MCF 10A (cell line): Measurements from ENCODE around the gene GDPD5. TPM values are rescaled to one million over a fixed set of nuclear protein-coding genes. Genes with fewer than 3 reads are reported as not detected.

ENCODE experiments used
- BruUV-seq: library from RNA; stranded (reverse); fragments of 400-500 nt; replicated peaks from 2 replicates; lab custom pipeline; 2021; lab: Mats Ljungman, UMichigan
- CTCF ChIA-PET: fragments of 300-600 bp; sonication (Branson Sonifier 250); formaldehyde crosslinking; extraction: SDS; loops from one replicate; lab custom pipeline; 2021; ENCODE audit warnings: antibody characterized with exemption, inconsistent platforms; lab: Yijun Ruan, JAX
- POLR2A ChIA-PET: fragments of 300-600, 350-650 bp; sonication (Branson Sonifier 250); formaldehyde crosslinking; extraction: SDS; loops from one replicate; lab custom pipeline; 2020; ENCODE audit warnings: antibody characterized with exemption, inconsistent platforms; lab: Yijun Ruan, JAX
- DNase-seq: peaks from one replicate; pipeline ENCODE4 v3.0.0-alpha.2; 2018; ENCODE audit not compliant: unreplicated experiment
- H3K27ac Mint-ChIP-seq: one replicate; pipeline ENCODE4 v1.8.0; 2022; ENCODE audit warnings: mild to moderate bottlenecking, low read depth, mixed read lengths; ENCODE audit not compliant: unreplicated experiment
- H3K27me3 Mint-ChIP-seq: one replicate; pipeline ENCODE4 v1.8.0; 2022; ENCODE audit warnings: mixed read lengths; ENCODE audit not compliant: insufficient read depth, unreplicated experiment
- H3K36me3 Mint-ChIP-seq: one replicate; pipeline ENCODE4 v1.8.0; 2022; ENCODE audit warnings: mild to moderate bottlenecking, moderate library complexity, mixed read lengths; ENCODE audit not compliant: insufficient read depth, unreplicated experiment
- H3K4me1 Mint-ChIP-seq: one replicate; pipeline ENCODE4 v1.8.0; 2022; ENCODE audit warnings: mixed read lengths; ENCODE audit not compliant: insufficient read depth, unreplicated experiment
- H3K4me3 Mint-ChIP-seq: one replicate; pipeline ENCODE4 v1.8.0; 2022; ENCODE audit warnings: mild to moderate bottlenecking, moderate library complexity, mixed read lengths; ENCODE audit not compliant: unreplicated experiment
- H3K9me3 Mint-ChIP-seq: one replicate; pipeline ENCODE4 v1.8.0; 2022; ENCODE audit warnings: mixed read lengths; ENCODE audit not compliant: unreplicated experiment
- CTCF ChIP-seq: fragments of 200-600 bp; IDR thresholded peaks from one replicate; pipeline ENCODE4 v1.8.0; 2022; ENCODE audit warnings: antibody characterized with exemption, mild to moderate bottlenecking; ENCODE audit not compliant: unreplicated experiment
- intact Hi-C: fragments of 100-400 bp; cut with micrococcal nuclease; formaldehyde crosslinking; loops from 2 replicates; pipeline ENCODE4 v1.14.1; 2022
- total RNA-seq: library from RNA; stranded (reverse); gene quantifications from 2 replicates; pipeline ENCODE4 v1.2.3, GENCODE V29; 2022

The GDPD5 gene
- total RNA-seq, 1 experiment from 2014 or later = 5.6 TPM

GRCh38 chr11:75510723-75511019, 15.1 kb downstream of the GDPD5 start:
- Mint-ChIP-seq H3K9me3 (no peaks in the 10 kb centered on the region), H3K4me1 (no peaks in the 10 kb centered on the region), H3K4me3 (no peak overlapping the region), H3K36me3 (no peaks in the 10 kb centered on the region), H3K27ac (no peak overlapping the region), H3K27me3 (no peaks in the 10 kb centered on the region)
- CTCF ChIA-PET = no interaction called here
- no peak for DNase-seq
- intact Hi-C loops = no loop called here
- no peak for TF ChIP-seq CTCF
- POLR2A ChIA-PET = no interaction called here
- no TSS peak for BruUV-seq

- Mint-ChIP-seq H3K27me3 (no peaks in the 10 kb centered on the region), H3K4me3 (no peak overlapping the region), H3K4me1 (no peaks in the 10 kb centered on the region), H3K36me3 (no peaks in the 10 kb centered on the region), H3K9me3 (no peaks in the 10 kb centered on the region), H3K27ac (no peak overlapping the region)
- no peak for TF ChIP-seq CTCF
- no TSS peak for BruUV-seq
- intact Hi-C loops = no loop called here
- CTCF ChIA-PET = interaction anchor here (0.6 kb wide), 1 partner anchor 59 kb away, joined by 3 read pairs; no protein-coding TSS in a partner anchor
- no peak for DNase-seq
- POLR2A ChIA-PET = no interaction called here
Observed at GRCh38 chr11:75510004-75510722, 15.6 kb downstream of the GDPD5 start.

GRCh38 chr11:75509020-75509720, 16.6 kb downstream of the GDPD5 start:
- BruUV-seq = no TSS peak
- H3K27me3 Mint-ChIP-seq = no peaks in the 10 kb centered on the region
- DNase-seq = no peak
- no peaks in the 10 kb centered on the region for H3K4me1 Mint-ChIP-seq
- H3K9me3 Mint-ChIP-seq = no peaks in the 10 kb centered on the region
- no peaks in the 10 kb centered on the region for H3K36me3 Mint-ChIP-seq
- H3K4me3 Mint-ChIP-seq = no peak overlapping the region
- intact Hi-C loops = no loop called here
- no peak for TF ChIP-seq CTCF
- ChIA-PET POLR2A (no interaction called here), CTCF (interaction anchor here (1.4 kb wide), 1 partner anchor 65 kb away, joined by 3 read pairs; no protein-coding TSS in a partner anchor)
- H3K27ac Mint-ChIP-seq = no peak overlapping the region

GRCh38 chr11:75508051-75508561, 17.6 kb downstream of the GDPD5 start:
- Mint-ChIP-seq H3K27me3 (no peaks in the 10 kb centered on the region), H3K27ac (no peak overlapping the region), H3K36me3 (no peaks in the 10 kb centered on the region), H3K4me3 (no peak overlapping the region), H3K9me3 (no peaks in the 10 kb centered on the region), H3K4me1 (no peaks in the 10 kb centered on the region)
- DNase-seq = no peak
- TF ChIP-seq CTCF = no peak
- no TSS peak for BruUV-seq
- ChIA-PET CTCF (interaction anchor here (0.5 to 1.4 kb wide), 3 partner anchors 19 to 959 kb away, joined by 3 to 5 read pairs (median 3); no protein-coding TSS in a partner anchor), POLR2A (interaction anchor here (0.7 kb wide), 2 partner anchors 8 to 294 kb away, joined by 3 read pairs; no protein-coding TSS in a partner anchor)
- intact Hi-C loops = no loop called here
